HCT116 (cell line): ENCODE measurements around the gene PRR14L. TPM values are rescaled to one million over a fixed set of nuclear protein-coding genes. Genes with fewer than 3 reads are reported as not detected.

ENCODE experiments used
- ATAC-seq: fragments of 200-7000 bp; cut with Tn5 transposase; 2 replicates; pipeline ENCODE4 v1.9.1; 2020; ENCODE audit warnings: mild to moderate bottlenecking, moderate library complexity
- BruUV-seq: library from RNA; stranded (reverse); fragments of 400-500 nt; replicated peaks from 2 replicates; lab custom pipeline; 2021; lab: Mats Ljungman, UMichigan
- CTCF ChIA-PET: fragments of 300-600 bp; sonication (Branson Sonifier 250); formaldehyde crosslinking; loops from one replicate; lab custom pipeline; 2021; ENCODE audit warnings: antibody characterized with exemption; lab: Charles Lee
- POLR2A ChIA-PET: fragments of 300-600, 350-600 bp; sonication (Branson Sonifier 250); formaldehyde crosslinking; loops from one replicate; lab custom pipeline; 2021; ENCODE audit warnings: antibody characterized with exemption; lab: Charles Lee
- RAD21 ChIA-PET, 2 experiments: fragments of 300-600 bp; sonication (Branson Sonifier 250); formaldehyde crosslinking; loops; one replicate each; lab custom pipeline; 2023; ENCODE audit warnings: low total read pairs in 2 of 2; ENCODE audit not compliant: uncharacterized antibody in 2 of 2, unreplicated experiment in 2 of 2, low non-redundant PET in 1 of 2; lab: Charles Lee
- DNase-seq: peaks from one replicate; pipeline ENCODE4 v3.0.0-alpha.2; 2010; ENCODE audit warnings: low read depth, low spot score
- H2AFZ ChIP-seq: fragments of 200-600 bp; shearing (Covaris generic), sonication (generic); 2 replicates; pipeline ENCODE4 v1.6.1; 2017; ENCODE audit warnings: low read depth, mixed run types, mixed read lengths, antibody characterized with exemption, low read length; ENCODE audit not compliant: poor library complexity, severe bottlenecking
- H3K27ac ChIP-seq: 2 replicates; pipeline ENCODE4 v1.5.1; 2012; ENCODE audit warnings: low read depth, low read length
- H3K27me3 ChIP-seq: fragments of 200-600 bp; sonication (generic); 2 replicates; pipeline ENCODE4 v1.6.1; 2016; ENCODE audit warnings: mixed run types, low read length, mixed read lengths; ENCODE audit not compliant: insufficient read depth
- H3K36me3 ChIP-seq, 2 experiments: fragments of 200-500 bp in 1 of 2; fragments of 200-600 bp in 1 of 2; sonication (Bioruptor generic) in 1 of 2; sonication (generic) in 1 of 2; 2 replicates each; pipeline versions ENCODE4 v1.5.1 to v1.6.1; 2014 to 2016; ENCODE audit warnings: low read length in 2 of 2, inconsistent platforms in 1 of 2, mixed read lengths in 1 of 2, mixed run types in 1 of 2; ENCODE audit not compliant: insufficient read depth in 2 of 2, control insufficient read depth in 1 of 2
- H3K4me1 ChIP-seq, 2 experiments: fragments of 200-600 bp in 1 of 2; sonication (generic) in 1 of 2; 2 replicates each; pipeline versions ENCODE4 v1.5.1 to v1.6.1; 2012 to 2017; ENCODE audit warnings: low read length in 2 of 2, inconsistent platforms in 1 of 2, mild to moderate bottlenecking in 1 of 2, mixed read lengths in 1 of 2, mixed run types in 1 of 2, moderate library complexity in 1 of 2; ENCODE audit not compliant: insufficient read depth in 2 of 2, control insufficient read depth in 1 of 2
- H3K4me2 ChIP-seq: fragments of 200-600 bp; sonication (generic); 2 replicates; pipeline ENCODE4 v1.6.1; 2017; ENCODE audit warnings: mixed run types, low read length, mixed read lengths
- H3K4me3 ChIP-seq, 2 experiments: fragments of 200-600 bp in 1 of 2; sonication (generic) in 1 of 2; replicated peaks in 1 of 2; 2 replicates each; pipeline ENCODE4 v1.5.1; 2011 to 2016; ENCODE audit warnings: low read length in 2 of 2, control low read depth in 1 of 2, low read depth in 1 of 2, mild to moderate bottlenecking in 1 of 2, mixed read lengths in 1 of 2, mixed run types in 1 of 2
- H3K79me2 ChIP-seq: fragments of 200-600 bp; sonication (generic); 2 replicates; pipeline ENCODE4 v1.6.1; 2017; ENCODE audit warnings: mild to moderate bottlenecking, mixed run types, low read length, moderate library complexity, mixed read lengths; ENCODE audit not compliant: insufficient read depth
- H3K9ac ChIP-seq: fragments of 200-600 bp; sonication (generic); 2 replicates; pipeline ENCODE4 v1.6.1; 2016; ENCODE audit warnings: low read length, mixed read lengths
- H3K9me2 ChIP-seq: fragments of 200-600 bp; sonication (generic), shearing (Covaris generic); 2 replicates; pipeline ENCODE4 v1.6.1; 2017; ENCODE audit warnings: mixed run types, mild to moderate bottlenecking, moderate library complexity; ENCODE audit not compliant: insufficient read depth
- H3K9me3 ChIP-seq, 2 experiments: fragments of 200-500 bp in 1 of 2; fragments of 200-600 bp in 1 of 2; sonication (Bioruptor generic) in 1 of 2; sonication (generic) in 1 of 2; 2 replicates each; pipeline ENCODE4 v1.6.1; 2014 to 2017; ENCODE audit warnings: low read length in 2 of 2, mixed read lengths in 2 of 2, inconsistent platforms in 1 of 2, low read depth in 1 of 2, mild to moderate bottlenecking in 1 of 2, mixed run types in 1 of 2, moderate library complexity in 1 of 2; ENCODE audit not compliant: control insufficient read depth in 1 of 2, insufficient read depth in 1 of 2
- H4K20me1 ChIP-seq: fragments of 200-600 bp; sonication (generic), shearing (Covaris generic); 2 replicates; pipeline ENCODE4 v1.6.1; 2017; ENCODE audit warnings: mixed run types, mild to moderate bottlenecking, moderate library complexity; ENCODE audit not compliant: insufficient read depth
- CEBPB ChIP-seq: IDR thresholded peaks from 2 replicates; pipeline ENCODE4 v1.6.1; 2012; ENCODE audit warnings: low read depth
- EGR1 ChIP-seq: IDR thresholded peaks from 2 replicates; pipeline ENCODE4 v1.6.1; 2012; ENCODE audit warnings: low read depth
- ELF1 ChIP-seq: IDR thresholded peaks from 2 replicates; pipeline ENCODE4 v1.6.1; 2012; ENCODE audit warnings: low read depth, borderline replicate concordance
- EZH2 ChIP-seq: fragments of 200-600 bp; sonication (generic); IDR thresholded peaks from 2 replicates; pipeline ENCODE4 v1.6.1; 2017; ENCODE audit warnings: antibody characterized with exemption, mixed run types
- FOSL1 ChIP-seq: IDR thresholded peaks from 2 replicates; pipeline ENCODE4 v1.6.1; 2012; ENCODE audit warnings: low read depth
- JUND ChIP-seq: IDR thresholded peaks from 2 replicates; pipeline ENCODE4 v1.6.1; 2012
- POLR2AphosphoS5 ChIP-seq: IDR thresholded peaks from 2 replicates; pipeline ENCODE4 v1.6.1; 2011; ENCODE audit warnings: mild to moderate bottlenecking, low read depth, low read length, moderate library complexity
- RAD21 ChIP-seq: IDR thresholded peaks from 2 replicates; pipeline ENCODE4 v1.6.1; 2012; ENCODE audit warnings: low read depth, mild to moderate bottlenecking
- SIN3A ChIP-seq: IDR thresholded peaks from 2 replicates; pipeline ENCODE4 v1.6.1; 2012; ENCODE audit warnings: low read depth
- TCF7L2 ChIP-seq: IDR thresholded peaks from 2 replicates; pipeline ENCODE4 v1.7.0; 2011; ENCODE audit warnings: borderline replicate concordance, inconsistent platforms; ENCODE audit not compliant: insufficient read depth, insufficient read length; ENCODE audit errors: extremely low read depth
- ZFX ChIP-seq: fragments of 450-650 bp; IDR thresholded peaks from 2 replicates; pipeline ENCODE4 v1.6.1; 2017
- ZNF274 ChIP-seq: fragments of 200-500 bp; sonication (Bioruptor generic); IDR thresholded peaks from 2 replicates; pipeline ENCODE4 v1.6.1; 2014; ENCODE audit warnings: mild to moderate bottlenecking, low read depth, low read length, inconsistent platforms
- intact Hi-C: fragments of 100-400 bp; cut with micrococcal nuclease; formaldehyde crosslinking; loops from 2 replicates; pipeline ENCODE4 v1.10.0; 2022
- total RNA-seq: library from RNA; stranded (reverse); gene quantifications from one replicate; pipeline ENCODE4 v1.2.1, GENCODE V29; 2021; ENCODE audit not compliant: unreplicated experiment
- TF ChIP-seq, protein P1 (sequence below): IDR thresholded peaks from 2 replicates; pipeline ENCODE4 v1.6.1; 2012; ENCODE audit warnings: low read depth
- TF ChIP-seq, protein P2 (sequence below): IDR thresholded peaks from 2 replicates; pipeline ENCODE4 v1.6.1; 2011; ENCODE audit warnings: mild to moderate bottlenecking, low read length, moderate library complexity; ENCODE audit not compliant: insufficient replicate concordance; ENCODE audit errors: extremely low read depth
- TF ChIP-seq, protein P3 (sequence below): IDR thresholded peaks from 2 replicates; pipeline ENCODE4 v1.6.1; 2012

Gene PRR14L
- total RNA-seq, 1 experiment from 2014 or later = 61.5 TPM

GRCh38 chr22:31692186-31692886 lies 57.6 kb downstream of the PRR14L start:
- Histone ChIP-seq H4K20me1 (no peaks in the 10 kb centered on the region), H3K36me3 (peaks cover 11 to 28% of the 10 kb centered on the region in 2 experiments), H3K79me2 (no peaks in the 10 kb centered on the region)
- DNase-seq (no peak), ATAC-seq (no peak)
- CTCF ChIA-PET = no interaction called here
- no peak for TF ChIP-seq EZH2
- TF ChIP-seq TCF7L2 = no peak
- TF ChIP-seq, protein P1, sequence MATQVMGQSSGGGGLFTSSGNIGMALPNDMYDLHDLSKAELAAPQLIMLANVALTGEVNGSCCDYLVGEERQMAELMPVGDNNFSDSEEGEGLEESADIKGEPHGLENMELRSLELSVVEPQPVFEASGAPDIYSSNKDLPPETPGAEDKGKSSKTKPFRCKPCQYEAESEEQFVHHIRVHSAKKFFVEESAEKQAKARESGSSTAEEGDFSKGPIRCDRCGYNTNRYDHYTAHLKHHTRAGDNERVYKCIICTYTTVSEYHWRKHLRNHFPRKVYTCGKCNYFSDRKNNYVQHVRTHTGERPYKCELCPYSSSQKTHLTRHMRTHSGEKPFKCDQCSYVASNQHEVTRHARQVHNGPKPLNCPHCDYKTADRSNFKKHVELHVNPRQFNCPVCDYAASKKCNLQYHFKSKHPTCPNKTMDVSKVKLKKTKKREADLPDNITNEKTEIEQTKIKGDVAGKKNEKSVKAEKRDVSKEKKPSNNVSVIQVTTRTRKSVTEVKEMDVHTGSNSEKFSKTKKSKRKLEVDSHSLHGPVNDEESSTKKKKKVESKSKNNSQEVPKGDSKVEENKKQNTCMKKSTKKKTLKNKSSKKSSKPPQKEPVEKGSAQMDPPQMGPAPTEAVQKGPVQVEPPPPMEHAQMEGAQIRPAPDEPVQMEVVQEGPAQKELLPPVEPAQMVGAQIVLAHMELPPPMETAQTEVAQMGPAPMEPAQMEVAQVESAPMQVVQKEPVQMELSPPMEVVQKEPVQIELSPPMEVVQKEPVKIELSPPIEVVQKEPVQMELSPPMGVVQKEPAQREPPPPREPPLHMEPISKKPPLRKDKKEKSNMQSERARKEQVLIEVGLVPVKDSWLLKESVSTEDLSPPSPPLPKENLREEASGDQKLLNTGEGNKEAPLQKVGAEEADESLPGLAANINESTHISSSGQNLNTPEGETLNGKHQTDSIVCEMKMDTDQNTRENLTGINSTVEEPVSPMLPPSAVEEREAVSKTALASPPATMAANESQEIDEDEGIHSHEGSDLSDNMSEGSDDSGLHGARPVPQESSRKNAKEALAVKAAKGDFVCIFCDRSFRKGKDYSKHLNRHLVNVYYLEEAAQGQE = no peak
- TF ChIP-seq SIN3A = no peak
- no peak for TF ChIP-seq CEBPB
- TF ChIP-seq, protein P2, sequence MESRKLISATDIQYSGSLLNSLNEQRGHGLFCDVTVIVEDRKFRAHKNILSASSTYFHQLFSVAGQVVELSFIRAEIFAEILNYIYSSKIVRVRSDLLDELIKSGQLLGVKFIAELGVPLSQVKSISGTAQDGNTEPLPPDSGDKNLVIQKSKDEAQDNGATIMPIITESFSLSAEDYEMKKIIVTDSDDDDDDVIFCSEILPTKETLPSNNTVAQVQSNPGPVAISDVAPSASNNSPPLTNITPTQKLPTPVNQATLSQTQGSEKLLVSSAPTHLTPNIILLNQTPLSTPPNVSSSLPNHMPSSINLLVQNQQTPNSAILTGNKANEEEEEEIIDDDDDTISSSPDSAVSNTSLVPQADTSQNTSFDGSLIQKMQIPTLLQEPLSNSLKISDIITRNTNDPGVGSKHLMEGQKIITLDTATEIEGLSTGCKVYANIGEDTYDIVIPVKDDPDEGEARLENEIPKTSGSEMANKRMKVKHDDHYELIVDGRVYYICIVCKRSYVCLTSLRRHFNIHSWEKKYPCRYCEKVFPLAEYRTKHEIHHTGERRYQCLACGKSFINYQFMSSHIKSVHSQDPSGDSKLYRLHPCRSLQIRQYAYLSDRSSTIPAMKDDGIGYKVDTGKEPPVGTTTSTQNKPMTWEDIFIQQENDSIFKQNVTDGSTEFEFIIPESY = no peak
- no peak for TF ChIP-seq JUND
- no peak for TF ChIP-seq FOSL1
- TF ChIP-seq ZFX = no peak
- no peak for TF ChIP-seq POLR2AphosphoS5
- TF ChIP-seq, protein P3, sequence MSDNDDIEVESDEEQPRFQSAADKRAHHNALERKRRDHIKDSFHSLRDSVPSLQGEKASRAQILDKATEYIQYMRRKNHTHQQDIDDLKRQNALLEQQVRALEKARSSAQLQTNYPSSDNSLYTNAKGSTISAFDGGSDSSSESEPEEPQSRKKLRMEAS = no peak
- no peak for TF ChIP-seq RAD21
- no peak for TF ChIP-seq ZNF274
- no peak for TF ChIP-seq ELF1
- no peak for TF ChIP-seq EGR1
- TF ChIP-seq, all 23 proteins: peak for 0
- Histone ChIP-seq H3K4me2 (no peak overlapping the region), H2AFZ (no peak overlapping the region), H3K27ac (no peak overlapping the region), H3K9ac (no peak overlapping the region), H3K4me3 (no peak overlapping the region), H3K27me3 (no peaks in the 10 kb centered on the region), H3K9me2 (no peaks in the 10 kb centered on the region), H3K4me1 (no peaks in the 10 kb centered on the region), H3K9me3 (no peaks in the 10 kb centered on the region)
- RAD21 ChIA-PET = no interaction called here
- BruUV-seq = no TSS peak
- intact Hi-C loops = no loop called here
- POLR2A ChIA-PET = no interaction called here
